HL-60 (cell line): ENCODE results near the gene NF1.
A peak's percentile ranks its signal among the peaks of the same experiment; 100 is the strongest.
"Not testable (repeated sequence)": the region's sequence is repeated elsewhere in the genome, so short reads cannot be mapped to it uniquely, and the experiment has no call there.

Experiments used
- DNase-seq, 2 experiments: peaks; one replicate each; pipeline ENCODE4 v3.0.0-alpha.2; 2010 to 2020; ENCODE audit warnings: low read depth in 1 of 2, low spot score in 1 of 2
- H3K27ac ChIP-seq: fragments of 250-450 bp; sonication (Bioruptor Pico); replicated peaks from 2 replicates; pipeline ENCODE4 v1.5.1; 2020; ENCODE audit warnings: mild to moderate bottlenecking, moderate library complexity
- H3K27me3 ChIP-seq: fragments of 250-450 bp; sonication (Bioruptor Pico); 2 replicates; pipeline ENCODE4 v1.5.1; 2021; ENCODE audit warnings: mild to moderate bottlenecking, moderate library complexity; ENCODE audit not compliant: insufficient read depth, poor library complexity, severe bottlenecking
- H3K4me3 ChIP-seq: replicated peaks from 2 replicates; pipeline ENCODE4 v1.5.1; 2011; ENCODE audit warnings: mild to moderate bottlenecking, control low read depth, low read length; ENCODE audit not compliant: insufficient read depth
- GABPA ChIP-seq: IDR thresholded peaks from 2 replicates; pipeline ENCODE4 v1.6.1; 2012; ENCODE audit warnings: low read depth
- POLR2AphosphoS5 ChIP-seq: IDR thresholded peaks from 2 replicates; pipeline ENCODE4 v1.6.1; 2012; ENCODE audit warnings: low read depth
- SPI1 ChIP-seq: IDR thresholded peaks from 2 replicates; pipeline ENCODE4 v1.6.1; 2012; ENCODE audit warnings: low read depth, mild to moderate bottlenecking, borderline replicate concordance
- TF ChIP-seq, protein P1 (sequence below): IDR thresholded peaks from 2 replicates; pipeline ENCODE4 v1.6.1; 2012; ENCODE audit warnings: low read depth; ENCODE audit not compliant: insufficient replicate concordance
- TF ChIP-seq, protein P2 (sequence below): IDR thresholded peaks from one replicate; pipeline ENCODE4 v1.5.1; 2011; ENCODE audit warnings: low read length, control low read depth, inconsistent platforms; ENCODE audit not compliant: insufficient read depth

Gene NF1

DNA sequence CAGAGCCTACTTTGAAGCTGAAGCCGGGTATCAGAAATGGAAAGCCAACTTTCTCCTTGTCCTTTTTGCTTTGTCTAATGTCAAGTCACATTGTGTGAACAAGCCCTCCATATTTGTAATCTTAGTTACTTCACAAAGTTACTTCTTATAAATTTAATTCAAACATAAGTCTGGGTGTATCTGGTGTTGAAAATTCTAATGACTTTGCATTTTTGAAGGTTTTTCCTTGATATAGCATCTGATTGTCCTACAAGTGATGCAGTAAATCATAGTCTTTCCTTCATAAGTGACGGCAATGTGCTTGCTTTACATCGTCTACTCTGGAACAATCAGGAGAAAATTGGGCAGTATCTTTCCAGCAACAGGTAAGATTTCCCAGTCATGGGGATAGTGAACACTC, 165.4 kb downstream of the NF1 start:
- no peaks in the 10 kb centered on the region for H3K27me3 ChIP-seq
- H3K4me3 ChIP-seq, result no peak overlapping the region
- TF ChIP-seq, protein P1, sequence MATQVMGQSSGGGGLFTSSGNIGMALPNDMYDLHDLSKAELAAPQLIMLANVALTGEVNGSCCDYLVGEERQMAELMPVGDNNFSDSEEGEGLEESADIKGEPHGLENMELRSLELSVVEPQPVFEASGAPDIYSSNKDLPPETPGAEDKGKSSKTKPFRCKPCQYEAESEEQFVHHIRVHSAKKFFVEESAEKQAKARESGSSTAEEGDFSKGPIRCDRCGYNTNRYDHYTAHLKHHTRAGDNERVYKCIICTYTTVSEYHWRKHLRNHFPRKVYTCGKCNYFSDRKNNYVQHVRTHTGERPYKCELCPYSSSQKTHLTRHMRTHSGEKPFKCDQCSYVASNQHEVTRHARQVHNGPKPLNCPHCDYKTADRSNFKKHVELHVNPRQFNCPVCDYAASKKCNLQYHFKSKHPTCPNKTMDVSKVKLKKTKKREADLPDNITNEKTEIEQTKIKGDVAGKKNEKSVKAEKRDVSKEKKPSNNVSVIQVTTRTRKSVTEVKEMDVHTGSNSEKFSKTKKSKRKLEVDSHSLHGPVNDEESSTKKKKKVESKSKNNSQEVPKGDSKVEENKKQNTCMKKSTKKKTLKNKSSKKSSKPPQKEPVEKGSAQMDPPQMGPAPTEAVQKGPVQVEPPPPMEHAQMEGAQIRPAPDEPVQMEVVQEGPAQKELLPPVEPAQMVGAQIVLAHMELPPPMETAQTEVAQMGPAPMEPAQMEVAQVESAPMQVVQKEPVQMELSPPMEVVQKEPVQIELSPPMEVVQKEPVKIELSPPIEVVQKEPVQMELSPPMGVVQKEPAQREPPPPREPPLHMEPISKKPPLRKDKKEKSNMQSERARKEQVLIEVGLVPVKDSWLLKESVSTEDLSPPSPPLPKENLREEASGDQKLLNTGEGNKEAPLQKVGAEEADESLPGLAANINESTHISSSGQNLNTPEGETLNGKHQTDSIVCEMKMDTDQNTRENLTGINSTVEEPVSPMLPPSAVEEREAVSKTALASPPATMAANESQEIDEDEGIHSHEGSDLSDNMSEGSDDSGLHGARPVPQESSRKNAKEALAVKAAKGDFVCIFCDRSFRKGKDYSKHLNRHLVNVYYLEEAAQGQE, result no peak
- no peak for TF ChIP-seq POLR2AphosphoS5
- TF ChIP-seq SPI1, result no peak
- TF ChIP-seq, protein P2, sequence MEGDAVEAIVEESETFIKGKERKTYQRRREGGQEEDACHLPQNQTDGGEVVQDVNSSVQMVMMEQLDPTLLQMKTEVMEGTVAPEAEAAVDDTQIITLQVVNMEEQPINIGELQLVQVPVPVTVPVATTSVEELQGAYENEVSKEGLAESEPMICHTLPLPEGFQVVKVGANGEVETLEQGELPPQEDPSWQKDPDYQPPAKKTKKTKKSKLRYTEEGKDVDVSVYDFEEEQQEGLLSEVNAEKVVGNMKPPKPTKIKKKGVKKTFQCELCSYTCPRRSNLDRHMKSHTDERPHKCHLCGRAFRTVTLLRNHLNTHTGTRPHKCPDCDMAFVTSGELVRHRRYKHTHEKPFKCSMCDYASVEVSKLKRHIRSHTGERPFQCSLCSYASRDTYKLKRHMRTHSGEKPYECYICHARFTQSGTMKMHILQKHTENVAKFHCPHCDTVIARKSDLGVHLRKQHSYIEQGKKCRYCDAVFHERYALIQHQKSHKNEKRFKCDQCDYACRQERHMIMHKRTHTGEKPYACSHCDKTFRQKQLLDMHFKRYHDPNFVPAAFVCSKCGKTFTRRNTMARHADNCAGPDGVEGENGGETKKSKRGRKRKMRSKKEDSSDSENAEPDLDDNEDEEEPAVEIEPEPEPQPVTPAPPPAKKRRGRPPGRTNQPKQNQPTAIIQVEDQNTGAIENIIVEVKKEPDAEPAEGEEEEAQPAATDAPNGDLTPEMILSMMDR, result no peak
- no peak for TF ChIP-seq GABPA
- H3K27ac ChIP-seq, result no peak overlapping the region
- DNase-seq, result no peak

- TF ChIP-seq, protein P1, result no peak
- TF ChIP-seq SPI1, result no peak
- TF ChIP-seq, protein P2, result no peak
- no peak for TF ChIP-seq POLR2AphosphoS5
- TF ChIP-seq GABPA, result no peak
- DNase-seq, result no peak
- H3K4me3 ChIP-seq, result no peak overlapping the region
- no peaks in the 10 kb centered on the region for H3K27me3 ChIP-seq
- H3K27ac ChIP-seq, result no peak overlapping the region
Measured at GRCh38 chr17:31261601-31262000, 166.8 kb downstream of the NF1 start.

DNA sequence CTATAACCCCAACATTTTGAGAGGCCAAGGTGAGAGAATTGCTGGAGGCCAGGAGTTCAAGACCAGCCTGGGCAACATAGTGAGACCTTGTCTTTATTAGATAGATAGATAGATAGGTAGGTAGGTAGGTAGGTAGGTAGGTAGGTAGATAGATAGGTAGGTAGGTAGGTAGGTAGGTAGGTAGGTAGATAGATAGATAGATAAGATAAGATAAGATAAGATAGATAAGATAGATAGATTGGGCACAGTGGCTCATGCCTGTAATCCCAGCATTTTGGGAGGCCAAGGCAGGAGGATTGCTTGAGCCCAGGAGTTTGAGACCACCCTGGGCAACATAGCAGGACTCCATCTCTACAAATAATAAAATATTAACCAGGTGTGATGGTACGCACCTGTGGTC, 168.1 kb downstream of the NF1 start:
- not testable (repeated sequence) for H3K27ac ChIP-seq, H3K27me3 ChIP-seq, H3K4me3 ChIP-seq, DNase-seq

DNA sequence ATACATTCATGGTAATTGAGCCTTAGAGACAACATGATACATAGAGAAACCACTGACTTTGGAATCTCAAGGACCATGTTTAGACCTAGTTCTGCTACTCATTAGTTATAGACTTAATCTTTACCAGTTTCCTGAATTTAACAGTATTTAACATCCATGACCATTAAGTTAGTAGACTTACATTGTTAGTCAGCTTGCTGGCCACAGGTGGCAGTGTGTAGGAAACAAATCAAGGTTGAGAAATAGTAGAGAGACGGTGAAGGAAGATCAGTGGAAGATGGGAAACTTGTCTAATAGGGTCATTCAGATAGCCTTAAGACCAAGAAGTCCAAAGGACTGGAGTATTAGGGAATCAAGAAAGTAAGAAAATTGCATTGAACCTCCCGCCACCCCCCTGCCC, 171.3 kb downstream of the NF1 start:
- no peaks in the 10 kb centered on the region for H3K27me3 ChIP-seq
- no peak overlapping the region for H3K4me3 ChIP-seq
- H3K27ac ChIP-seq, result no peak overlapping the region
- no peak for TF ChIP-seq POLR2AphosphoS5
- TF ChIP-seq, protein P1, result no peak
- no peak for TF ChIP-seq SPI1
- TF ChIP-seq, protein P2, result no peak
- TF ChIP-seq GABPA, result no peak
- DNase-seq, result peak in 1 of 2 experiments; percentile 11
